SH-SY5Y (cell line): ENCODE measurements around the gene ITGB6.
A peak's percentile ranks its signal among the peaks of the same experiment; 100 is the strongest.

Experiments used
- GATA2 ChIP-seq: IDR thresholded peaks from 2 replicates; pipeline ENCODE4 v1.6.1; 2011; ENCODE audit warnings: mild to moderate bottlenecking, low read depth, low read length
- GATA3 ChIP-seq: IDR thresholded peaks from 2 replicates; pipeline ENCODE4 v1.6.1; 2011; ENCODE audit warnings: low read depth, mild to moderate bottlenecking, low read length, moderate library complexity

GRCh38 chr2:160225722-160226121, 25.6 kb upstream of the ITGB6 start:
- TF ChIP-seq GATA2 = peak; percentile 77
- TF ChIP-seq GATA3 = no peak
